Activated CD4-positive, CD25-positive, alpha-beta regulatory T cell treated with anti-CD3 and anti-CD28 coated beads, Interleukin-2, amount 50 U/mL, for 24 hours (primary cell): ENCODE results near the gene RTP2.

Experiments used
- ATAC-seq, 2 donors: fragments of 150-1000 bp; cut with Tn5 transposase; one replicate each; pipeline ENCODE4 v1.10.0; 2021; ENCODE audit warnings: mild to moderate bottlenecking in 1 of 2, moderate library complexity in 1 of 2

The RTP2 gene

DNA sequence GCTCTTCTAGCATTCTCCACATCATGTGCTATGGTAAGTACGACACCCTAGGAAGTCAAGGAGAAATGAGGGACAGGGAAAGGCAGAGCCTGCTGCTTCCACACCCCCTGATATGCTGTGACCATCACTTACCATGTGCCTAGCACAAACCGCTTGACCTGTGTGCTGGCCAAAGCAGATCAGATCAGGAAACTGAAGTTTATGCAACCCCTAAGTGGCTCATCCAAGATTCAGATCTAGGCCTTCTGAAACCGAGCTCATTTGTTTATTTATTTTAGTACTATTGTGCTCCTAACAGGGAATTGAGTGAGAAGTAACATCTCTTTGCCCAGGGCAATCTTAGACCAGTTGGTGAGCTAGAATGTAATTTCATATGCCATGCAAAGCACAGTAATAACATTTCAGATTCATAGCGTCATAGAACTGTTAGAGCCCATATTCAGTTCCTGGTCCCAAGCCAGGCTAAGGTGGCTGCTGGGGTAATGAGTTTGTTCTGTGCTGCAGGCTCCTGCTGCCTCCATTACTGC lies at the start of gene RTP2:
Gene RTP2 (minus strand): TSS at position 51 of the 527 bp plus-strand sequence. CDS start 429 bp downstream, outside the sequence.
- ATAC-seq = no peak

DNA sequence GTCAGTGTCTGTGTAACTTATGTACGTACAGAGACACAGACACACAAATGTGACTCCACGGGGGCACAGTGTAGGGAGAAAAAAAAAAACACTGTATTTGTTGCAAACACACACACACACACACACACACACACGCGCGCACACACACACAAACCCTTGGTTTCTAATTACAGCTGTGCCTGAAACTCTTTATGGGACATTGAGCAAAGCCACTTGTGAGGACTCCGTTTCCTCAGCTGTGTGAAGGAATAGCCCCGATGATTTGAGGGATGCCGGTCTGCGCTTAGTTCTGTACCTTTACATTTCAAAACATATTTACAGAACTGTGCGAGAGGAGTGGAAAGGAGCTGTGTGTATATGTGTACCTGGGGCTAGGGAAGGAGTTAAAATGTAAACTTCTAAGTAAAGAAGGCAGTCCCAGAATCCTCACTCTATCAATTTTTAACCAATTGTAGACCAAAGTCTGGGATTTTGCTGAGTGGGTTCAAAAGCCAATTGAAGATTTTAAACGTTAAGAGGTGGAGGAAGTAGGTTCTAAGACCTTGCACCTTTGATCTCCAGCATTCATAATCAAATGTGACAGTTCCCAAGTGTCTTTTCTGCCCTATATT lies 48.3 kb upstream of the RTP2 start:
- ATAC-seq = no peak

GRCh38 chr3:187750006-187750512 lies 47.7 kb upstream of the RTP2 start:
- ATAC-seq = no peak

- peak; percentile 46 to 53 for ATAC-seq
Observed at GRCh38 chr3:187748050-187748481, 45.7 kb upstream of the RTP2 start.

- no peak for ATAC-seq
Observed at GRCh38 chr3:187747506-187747905, 45.1 kb upstream of the RTP2 start.

- ATAC-seq = peak in 1 of 2 donors; percentile 1
Observed at GRCh38 chr3:187746442-187747281, 44.3 kb upstream of the RTP2 start.

GRCh38 chr3:187746059-187746441 lies 43.7 kb upstream of the RTP2 start:
- ATAC-seq = no peak

GRCh38 chr3:187745201-187746058 lies 43.1 kb upstream of the RTP2 start, which contains the start of gene BCL6:
BCL6 (minus strand) TSS chr3:187745468; CDS start chr3:187733693, 11,775 bp downstream.
- ATAC-seq = peak; percentile 37 to 53

DNA sequence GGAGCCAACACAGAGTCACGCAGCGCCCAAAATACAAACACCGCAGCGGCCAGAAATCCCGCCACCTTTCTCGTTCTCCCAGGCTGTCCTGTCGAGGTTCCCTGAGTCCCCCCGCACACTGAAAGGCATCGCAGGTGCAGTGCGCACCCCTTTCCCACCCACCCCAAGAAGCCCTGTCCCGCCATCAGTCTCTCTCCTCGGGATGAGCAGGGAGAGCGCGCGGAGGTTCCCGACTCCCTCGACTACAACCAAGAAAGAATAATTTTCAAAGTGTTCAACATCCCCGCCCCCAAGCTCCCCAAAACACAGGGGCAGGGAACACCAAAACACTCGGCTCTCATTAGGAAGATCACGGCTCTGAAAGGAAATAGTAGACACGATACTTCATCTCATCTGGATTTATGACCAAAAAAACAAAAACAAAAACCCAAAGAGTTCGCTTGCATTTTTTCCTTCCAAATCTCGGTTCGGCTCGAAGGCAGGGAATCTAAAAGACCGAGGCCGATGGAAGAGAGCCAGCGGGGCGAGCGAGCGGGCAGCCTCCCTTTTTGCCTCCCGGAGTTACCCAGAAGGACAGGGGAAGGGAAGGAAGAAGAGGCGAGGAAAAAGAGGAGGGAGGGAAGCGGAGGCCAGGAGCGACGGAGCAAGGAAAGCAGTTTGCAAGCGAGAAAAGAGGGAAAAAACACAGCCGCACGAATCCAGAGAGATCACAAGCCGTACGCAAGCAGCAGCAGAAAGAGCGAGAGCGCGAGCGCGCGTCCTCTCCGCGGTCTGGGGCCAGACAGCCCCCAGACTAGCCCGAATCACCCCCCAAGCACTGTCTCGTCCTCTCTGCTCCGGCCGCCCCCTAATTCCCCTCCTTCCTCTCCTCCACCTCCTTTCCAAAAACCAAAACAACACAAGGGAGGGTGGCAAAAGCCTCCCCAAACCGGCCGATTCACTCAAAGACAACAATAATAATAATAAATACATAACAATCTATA lies 42.1 kb upstream of the RTP2 start:
- peak in 1 of 2 donors; percentile 6 for ATAC-seq

- no peak for ATAC-seq
Observed at GRCh38 chr3:187743195-187744141, 41.1 kb upstream of the RTP2 start.

- ATAC-seq = no peak
Observed at GRCh38 chr3:187742351-187743171, 40.2 kb upstream of the RTP2 start.

GRCh38 chr3:187741403-187742350 lies 39.3 kb upstream of the RTP2 start:
- peak; percentile 34 to 47 for ATAC-seq

DNA sequence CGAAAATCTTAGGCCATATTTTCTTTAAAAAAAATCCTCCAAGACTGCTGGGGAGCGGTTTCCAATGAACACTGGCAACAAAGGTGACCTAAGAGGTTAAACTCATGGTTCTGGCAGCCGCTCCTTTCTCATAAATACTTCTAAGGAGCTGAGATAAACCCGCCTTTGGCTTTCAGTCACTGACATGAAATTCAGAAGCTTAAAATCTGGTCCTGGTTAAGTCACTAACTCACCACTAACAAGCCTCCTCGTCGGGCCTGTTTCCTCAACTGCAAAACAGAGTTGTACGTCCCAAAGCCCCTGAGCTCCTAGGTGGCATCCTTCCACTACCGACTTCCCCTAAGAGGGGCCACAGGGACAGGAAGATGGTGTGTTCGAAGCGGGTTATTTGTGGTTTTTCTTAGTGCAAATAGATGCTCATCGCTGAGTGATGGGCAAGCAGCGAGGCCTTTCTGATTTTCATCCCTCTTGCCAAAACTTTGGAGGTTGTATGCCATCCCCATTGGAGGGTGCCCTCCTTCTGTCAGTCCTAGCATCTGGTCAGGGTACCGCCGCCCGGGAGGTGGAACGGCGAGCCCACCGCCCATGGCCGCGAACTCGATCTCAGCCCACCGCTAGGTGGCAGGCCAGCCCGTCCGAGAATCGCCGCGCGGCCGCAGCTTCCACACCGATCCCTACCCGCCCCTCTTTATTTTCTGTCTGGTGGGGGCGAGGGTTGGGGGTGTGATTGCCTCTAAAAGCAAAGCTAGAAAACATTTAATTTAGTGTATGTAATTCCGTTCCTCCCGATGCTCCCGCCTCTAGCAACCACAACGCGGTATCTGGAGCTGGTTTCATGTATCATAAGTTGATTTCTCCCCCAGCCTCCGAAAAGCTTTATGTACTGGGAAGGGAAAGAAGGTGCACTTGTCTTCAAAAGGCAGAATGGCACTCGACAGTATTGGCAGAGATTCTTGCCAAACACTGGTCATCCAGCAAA lies 38.4 kb upstream of the RTP2 start:
- ATAC-seq = peak in 1 of 2 donors; percentile 6

GRCh38 chr3:187739561-187740332 lies 37.4 kb upstream of the RTP2 start:
- ATAC-seq = peak; percentile 8 to 16

DNA sequence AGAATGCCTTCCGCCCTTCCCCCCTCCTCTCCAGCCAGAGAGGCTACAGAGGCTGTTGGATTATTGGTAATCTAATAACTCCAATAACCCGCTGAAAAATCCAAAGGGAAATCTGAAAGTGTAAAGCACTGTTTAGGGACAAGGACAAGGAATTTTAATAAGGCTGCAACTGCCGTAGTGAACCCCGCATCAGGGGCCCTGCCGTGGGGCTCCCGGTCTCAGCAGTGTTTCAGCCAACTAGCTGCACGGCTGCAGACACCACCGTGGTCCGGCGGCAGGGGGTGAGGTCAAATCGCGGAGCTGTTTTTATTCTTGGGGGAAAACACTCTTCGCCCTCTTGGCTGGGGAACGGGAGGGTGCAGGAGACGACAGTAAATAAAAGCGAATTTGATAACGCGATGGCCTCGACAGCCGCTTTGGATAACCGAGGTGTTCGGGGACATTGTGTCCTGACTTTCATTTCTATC lies 36.8 kb upstream of the RTP2 start:
- ATAC-seq = no peak
